HG02623 (cell line): Measurements from ENCODE around the gene AJUBA.
"Not testable (repeated sequence)": the region's sequence is repeated elsewhere in the genome, so short reads cannot be mapped to it uniquely, and the experiment has no call there.

Source experiments
- ATAC-seq: cut with Tn5 transposase; IDR thresholded peaks from one replicate; pipeline ENCODE4 v1.9.1; 2021; ENCODE audit warnings: moderate library complexity; ENCODE audit not compliant: unreplicated experiment

The AJUBA gene

DNA sequence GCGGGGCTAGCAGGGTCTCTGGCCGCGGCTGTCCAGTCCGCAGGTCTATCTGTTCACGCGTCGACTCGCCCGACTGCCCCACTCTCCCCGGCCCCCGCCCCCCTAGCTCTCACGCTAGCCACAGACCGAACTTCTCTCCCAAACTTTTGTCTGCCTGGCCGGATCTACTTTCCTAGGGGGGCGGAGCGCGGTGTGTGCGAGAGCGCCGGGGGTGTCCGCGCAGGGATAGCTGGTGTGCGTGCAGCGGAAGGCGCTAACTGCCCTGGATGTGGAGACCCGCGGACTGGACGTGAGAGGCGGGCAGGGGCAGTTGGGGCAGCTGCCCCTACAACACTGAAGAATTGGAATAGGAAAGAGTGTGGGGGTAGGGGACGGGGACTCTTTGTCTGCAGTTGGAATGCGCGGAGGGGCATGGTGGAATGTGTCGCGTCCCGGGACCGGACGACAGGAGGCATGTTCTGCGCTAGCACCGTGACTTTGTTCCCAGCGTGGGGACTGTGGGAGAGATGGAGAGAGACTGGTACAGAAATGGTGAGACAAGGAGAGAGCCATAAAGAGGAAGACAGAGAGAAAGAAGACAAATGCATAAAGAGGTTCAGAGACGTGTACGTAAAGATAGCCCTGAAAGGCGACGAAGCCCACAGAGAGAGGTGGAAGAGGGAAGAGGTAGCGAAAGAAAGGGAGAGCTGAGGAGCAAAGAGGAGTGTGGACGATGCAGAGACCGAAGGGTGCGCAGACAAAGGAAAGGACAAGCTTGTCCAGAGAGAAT lies at the start of gene AJUBA:
Gene AJUBA, minus strand, starts transcription at position 75 of the 769 bp plus-strand sequence. CDS start 285 bp downstream, outside the sequence.
- no peak for ATAC-seq

DNA sequence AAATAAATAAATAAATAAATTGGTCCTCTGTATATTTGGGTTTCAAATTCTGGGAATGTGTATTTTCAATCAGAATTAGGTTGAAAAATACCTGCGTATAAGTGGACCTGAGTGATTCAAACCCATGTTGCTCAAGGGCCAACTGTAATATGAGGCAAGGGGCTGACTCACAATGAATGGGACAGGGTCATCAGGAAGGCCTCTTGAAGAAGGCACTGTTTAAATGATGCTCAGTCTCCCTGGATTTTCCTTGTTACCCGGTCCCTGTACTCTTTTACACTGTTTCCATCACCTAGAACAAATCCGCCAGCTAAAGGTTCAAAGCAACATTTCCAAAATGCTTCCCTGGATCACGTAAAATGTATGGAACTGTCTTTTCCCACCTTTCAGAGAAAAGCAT lies 48.6 kb upstream of the AJUBA start:
- ATAC-seq, result no peak

DNA sequence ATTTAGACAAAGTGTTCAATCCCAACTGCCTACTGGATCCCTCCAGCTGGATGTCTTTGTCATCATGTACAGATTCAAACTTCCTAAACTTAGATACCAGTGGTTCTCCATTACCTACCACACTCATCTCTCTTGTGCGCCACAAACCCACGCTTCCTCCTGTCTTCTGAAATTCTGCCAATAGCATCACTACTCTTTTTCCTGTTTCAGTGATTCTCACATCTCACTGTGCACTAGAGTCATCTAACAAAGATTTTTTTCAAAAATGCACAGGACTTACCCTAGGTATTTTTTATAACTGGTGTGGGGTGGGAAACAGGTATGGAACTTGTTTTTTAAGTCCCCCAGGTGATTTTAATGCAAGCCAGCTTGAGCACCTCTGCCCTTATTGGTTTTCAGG lies 46.4 kb upstream of the AJUBA start:
- no peak for ATAC-seq

DNA sequence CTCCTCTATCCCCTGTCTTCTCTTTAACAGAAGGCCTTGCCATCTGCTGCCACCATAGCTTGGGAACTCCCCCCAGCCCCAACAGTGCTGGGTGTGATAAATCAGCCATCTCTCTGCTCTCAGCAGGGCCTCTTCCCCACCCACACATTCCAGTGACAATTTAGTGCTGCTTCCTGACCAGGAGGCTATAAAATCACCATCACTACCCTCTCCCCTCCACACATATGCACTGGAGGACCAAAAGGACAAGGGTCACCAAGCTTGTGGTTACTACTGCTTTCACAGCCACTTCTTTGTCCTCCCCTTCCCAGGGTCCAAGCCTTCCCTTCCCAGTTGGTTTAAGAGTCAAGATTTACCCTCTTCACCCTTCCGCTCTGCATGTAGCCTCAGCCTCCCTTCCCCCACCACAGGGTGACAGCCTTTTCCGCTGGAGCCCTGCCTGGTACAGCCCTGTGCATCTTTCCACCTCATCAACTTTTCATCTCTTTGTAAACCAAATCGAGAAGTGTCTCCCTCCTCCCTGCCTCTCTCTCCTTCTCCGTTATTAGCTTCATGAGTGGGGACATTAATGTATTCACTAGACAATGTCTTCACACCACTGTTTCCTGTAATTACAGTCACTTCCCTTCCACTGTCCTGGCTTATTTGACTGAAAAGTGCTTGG lies 42.9 kb upstream of the AJUBA start:
- no peak for ATAC-seq

DNA sequence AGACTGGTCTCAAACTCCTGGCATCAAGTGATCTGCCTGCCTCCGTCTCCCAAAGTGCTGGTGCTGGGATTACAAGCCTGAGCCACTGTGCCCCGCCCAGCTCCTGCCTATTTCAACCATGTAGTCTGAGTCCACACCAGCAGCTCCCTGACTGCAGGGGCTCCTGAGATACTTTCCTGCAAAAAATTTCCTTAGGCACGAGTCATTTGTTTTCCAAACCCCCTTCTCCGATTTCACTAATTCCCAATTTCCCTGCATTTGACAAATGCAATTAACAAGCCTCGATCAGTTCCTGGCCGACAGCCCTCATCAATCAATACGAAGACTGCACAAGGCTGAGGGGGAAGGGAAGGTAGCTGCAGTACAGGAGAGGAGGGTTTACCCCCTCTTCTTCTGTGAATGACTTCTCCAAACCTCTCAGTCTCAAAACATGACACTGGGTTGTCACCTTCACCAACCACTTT lies 42.3 kb upstream of the AJUBA start:
- no peak for ATAC-seq

DNA sequence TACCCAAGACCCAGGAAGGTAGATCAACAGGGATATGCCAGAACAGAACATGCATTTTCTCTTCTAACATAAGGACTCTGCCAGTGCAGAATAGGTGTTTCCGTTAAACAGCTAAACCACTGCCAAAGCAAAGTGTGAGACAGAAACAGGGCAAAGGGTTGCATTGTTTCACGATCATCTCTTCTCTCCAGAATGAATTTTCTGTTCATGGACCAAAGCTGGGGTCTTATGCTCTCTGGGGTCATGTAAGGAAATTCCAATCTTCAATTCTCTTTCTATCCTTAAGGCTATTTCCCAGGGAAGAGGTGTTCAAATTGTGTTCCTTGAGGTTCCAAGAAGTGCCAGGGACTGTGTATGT lies 41.4 kb upstream of the AJUBA start:
- ATAC-seq, result no peak

DNA sequence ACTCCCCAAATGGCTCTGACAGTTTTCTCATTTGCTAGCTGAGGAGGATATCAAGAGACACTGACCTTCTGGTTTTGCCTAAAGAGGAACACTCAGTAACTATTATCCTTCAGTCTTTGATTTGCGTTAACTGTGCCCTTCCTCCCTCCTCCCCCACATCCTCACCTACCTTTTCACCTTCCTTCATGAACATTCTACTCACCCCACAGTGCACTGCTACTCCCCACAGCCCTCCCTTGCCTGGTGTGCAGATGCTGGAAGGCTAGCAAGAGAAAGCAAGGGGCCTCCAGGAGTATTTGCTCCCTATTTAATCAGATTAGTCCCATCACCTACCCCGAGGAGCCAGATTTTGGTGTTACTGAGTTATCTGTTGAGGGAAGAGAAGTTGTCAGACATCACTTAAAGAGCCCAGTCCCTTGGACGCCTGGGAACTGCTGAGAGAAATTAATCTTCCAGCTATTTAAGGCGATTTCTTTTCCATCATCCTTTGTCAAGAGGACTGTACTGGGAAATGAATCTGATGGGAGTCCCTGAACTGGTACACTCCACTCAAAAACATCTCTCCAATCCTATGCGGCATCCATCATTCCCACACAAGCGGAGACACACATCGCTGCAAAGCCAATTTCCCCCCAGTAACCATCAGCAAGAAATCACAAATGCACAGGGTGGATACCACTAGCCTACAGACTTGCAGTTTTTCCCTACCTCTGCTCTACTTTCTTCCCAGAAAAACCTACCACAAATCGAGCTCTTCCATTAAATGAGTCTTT lies 40.9 kb upstream of the AJUBA start:
- ATAC-seq, result no peak

DNA sequence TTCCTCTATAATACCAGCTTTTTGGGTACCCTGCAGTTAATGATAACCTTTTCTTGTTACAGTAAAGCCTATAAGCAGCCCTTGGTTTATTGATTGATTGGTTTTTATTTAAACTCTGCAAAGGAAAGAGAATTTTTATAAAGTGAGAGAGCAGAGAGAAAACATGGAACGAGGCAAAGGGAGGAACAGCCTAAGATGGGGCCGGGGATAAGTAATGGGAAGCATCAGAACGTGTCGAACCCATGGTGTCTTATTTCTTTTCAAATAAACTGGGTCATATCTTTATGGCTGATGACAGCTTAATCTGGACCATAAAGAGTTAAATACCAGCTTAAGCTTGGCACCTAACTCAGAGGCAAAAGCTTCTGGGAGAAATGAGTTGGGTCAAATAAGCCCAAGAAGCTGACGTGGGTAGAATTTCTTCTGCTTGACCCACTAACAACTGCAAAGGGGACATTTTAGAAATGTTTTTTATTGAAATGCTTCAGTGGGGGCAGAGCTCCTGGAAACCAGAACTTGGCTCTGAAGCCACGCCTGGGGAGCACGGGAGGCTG lies 39.6 kb upstream of the AJUBA start:
- no peak for ATAC-seq

DNA sequence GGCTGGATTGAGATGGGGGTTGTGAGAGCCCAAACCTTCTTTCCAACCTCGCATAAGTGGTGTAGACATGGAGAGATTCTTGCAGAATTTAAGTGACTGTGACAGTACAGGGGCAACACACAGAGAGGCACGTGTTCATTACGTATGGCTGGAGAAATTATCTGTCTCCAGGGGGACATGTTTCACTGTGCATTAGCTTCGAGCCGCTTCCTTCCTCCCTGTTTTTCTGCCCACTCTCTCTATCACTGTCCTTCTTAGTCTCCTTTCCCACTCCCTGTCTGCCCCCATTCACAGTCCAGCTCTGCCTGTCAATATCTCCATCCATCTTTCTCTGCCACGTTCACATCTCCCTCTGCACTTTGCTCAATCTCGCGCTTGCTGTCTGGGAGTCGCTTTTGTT lies 39.1 kb upstream of the AJUBA start:
- ATAC-seq, result no peak

DNA sequence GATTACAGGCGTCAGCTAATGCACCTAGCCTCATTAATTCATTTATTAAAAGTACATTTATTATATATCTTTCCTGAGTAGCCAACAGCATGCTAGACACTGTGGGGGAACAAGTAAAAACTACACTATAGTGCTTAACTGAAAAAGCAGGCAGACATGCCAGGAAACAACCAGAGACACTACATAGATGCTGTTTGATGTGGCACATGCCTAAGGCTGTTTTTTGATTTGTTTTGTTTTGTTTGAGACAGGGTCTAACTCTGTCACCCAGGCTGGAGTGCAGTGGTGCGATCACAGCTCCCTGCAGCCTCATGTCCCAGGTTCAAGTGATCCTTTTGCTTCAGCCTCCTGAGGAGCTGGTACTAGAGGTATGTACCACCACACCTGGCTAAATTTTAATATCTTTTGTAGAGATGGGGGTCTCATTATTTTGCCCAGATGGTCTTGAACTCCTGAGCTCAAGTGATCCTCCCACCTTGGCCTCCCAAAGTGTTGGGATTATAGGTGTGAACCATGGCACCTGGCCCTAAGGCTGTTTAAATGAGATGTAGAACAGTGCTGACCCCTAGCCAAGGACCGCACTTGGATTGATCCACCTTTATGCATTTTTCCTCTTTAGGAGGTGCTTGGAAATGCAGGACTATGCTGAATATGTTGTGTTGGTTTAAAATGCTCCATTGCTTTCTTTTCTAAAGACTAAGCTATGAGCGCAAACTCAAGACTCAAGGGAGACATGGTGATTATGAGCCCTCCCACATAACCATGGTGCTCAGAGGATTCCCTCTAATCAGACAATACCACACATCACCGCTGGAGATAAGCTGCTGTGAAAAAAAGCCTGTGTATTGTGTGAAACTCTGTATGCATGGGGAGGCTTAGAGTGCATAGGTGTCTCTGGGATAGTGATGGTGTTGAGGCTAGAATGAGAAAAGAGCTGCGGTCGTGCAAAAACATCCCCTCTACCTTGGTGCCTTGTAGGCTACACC lies 38.1 kb upstream of the AJUBA start:
- no peak for ATAC-seq

DNA sequence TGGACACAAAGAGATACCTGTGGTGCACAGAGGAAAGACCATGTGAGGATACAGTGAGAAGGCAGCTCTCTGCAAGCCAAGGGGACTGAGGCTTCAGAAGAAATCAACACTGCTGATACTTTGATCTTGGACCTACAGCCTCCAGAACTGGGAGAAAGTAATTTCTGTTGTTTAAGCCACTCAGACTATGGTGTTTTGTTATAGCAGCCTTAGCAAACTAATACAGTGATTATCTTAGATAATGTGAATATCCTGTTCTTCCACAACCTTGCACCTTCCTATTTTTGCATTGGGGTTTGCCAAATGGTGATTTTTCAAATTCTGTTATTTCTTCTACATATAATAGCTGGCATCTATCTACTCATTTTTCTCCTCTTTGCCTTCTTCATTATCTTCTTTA lies 35.8 kb upstream of the AJUBA start:
- no peak for ATAC-seq

DNA sequence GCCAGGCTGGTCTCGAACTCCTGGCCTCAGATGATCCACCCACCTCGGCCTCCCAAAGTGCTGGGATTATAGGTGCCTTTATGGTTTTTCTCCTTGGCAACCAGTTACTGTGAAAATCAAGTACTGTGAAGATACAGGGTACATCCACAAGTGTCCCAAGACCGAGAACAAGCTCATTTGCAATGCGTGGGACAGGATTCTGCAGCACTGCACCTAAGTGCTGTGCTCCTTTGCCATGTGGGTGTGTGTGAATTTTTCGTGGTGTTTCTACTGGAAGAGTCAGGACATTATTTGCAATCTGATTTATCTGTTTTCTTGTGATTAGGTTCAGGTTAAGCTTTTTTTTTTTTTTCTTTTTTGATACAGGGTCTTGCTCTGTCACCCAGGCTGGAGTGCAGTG lies 34.7 kb upstream of the AJUBA start:
- ATAC-seq, result no peak

DNA sequence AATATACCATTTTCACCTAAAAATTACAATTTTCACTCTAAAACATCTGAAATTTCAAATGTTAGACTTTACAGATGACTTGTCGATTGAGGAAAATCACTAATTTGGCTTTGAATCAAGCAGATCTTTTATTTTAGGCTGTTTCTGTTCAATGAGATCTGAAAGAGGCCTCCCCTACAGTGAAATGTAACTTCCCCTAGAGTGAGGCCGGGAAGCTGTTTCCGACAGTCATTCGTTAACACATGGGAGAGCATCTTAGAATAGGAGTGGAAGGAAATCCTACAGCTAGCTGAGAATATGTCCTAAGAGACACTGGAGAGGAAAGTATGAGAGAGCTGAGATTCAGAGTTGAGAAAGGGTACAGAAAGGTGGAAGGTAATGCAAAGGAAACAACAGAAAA lies 33.3 kb upstream of the AJUBA start:
- ATAC-seq, result no peak

DNA sequence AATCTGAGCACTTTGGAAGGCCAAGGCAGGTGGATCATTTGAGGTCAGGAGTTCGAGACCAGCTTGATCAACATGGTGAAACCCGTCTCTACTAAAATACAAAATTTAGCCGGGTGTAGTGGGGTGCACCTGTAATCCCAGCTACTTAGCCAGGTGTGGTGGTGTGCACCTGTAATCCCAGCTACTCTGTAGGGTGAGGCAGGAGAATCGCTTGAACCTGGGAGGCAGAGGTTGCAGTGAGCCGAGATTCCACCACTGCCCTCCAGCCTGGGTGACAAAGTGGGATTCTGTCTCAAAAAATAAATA lies 31.4 kb upstream of the AJUBA start:
- ATAC-seq, result not testable (repeated sequence)

DNA sequence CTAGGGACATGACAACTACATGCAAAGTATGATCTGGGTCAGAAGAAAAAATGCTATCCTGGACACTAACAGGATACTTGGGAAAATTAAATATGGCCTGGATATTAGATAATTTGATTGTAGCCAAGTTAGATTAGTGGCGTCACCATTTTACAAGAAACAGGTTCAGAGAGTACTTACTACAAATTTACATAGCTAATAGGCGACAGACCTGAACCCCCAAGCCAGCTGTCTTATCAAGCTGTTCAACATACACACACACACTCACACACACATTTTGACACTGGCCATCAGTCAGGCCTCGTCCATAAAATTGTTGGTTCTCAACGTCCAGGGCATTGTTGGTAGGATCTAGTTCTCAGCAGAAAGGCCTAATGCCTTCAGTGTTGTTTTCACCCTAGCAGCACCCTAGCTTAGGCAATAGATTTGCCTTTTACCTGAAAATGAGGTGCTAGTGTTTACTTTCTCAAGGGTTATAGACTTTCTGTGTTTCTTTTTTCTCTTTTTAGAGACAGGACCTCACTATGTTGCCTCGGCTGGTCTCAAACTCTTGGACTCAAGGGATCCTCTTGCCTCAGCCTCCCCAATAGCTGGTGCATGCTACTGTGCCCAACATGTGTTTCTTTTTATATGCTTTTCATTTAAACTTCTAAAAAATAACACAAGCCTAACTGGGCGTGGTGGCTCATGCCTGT lies 30.9 kb upstream of the AJUBA start:
- ATAC-seq, result no peak

DNA sequence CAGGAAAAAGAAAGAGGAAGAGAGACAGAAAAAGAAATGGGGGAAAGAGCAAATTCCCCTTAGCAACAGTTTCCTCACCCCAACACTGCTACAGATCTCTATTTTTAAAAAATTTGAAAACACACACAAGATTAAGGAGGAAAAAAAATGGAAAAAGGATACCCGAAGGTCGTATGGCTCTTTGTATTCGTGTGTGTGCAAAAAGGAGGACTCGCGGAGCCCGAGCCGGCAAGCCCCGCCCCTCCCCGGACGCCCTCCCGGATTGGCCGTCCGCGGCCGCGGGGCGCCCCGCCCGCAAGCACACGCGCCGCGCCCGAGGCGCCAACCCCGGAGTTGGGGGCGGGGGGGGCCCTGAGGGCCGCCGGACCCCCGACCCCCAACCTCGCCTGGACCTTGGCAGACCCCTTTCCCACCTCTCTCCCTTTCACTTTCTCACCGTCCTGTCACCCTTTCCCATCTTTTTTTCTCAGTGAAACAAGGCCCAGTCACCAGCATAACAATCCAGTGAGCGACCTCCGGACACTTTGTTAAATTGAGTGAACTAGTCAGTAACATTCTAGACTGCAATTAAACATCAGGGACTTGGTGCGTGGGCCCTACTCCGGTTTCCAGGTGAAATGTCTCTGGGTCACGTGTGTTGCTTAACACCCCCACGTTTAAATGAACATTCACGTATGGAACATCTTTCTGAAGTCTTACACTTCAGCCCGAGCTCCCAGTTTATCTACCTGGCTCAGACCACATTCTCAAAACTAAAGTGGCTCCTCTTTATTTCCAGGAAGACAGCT lies 27.8 kb upstream of the AJUBA start, which contains the start of gene C14orf93:
Gene C14orf93, minus strand, starts transcription at position 205 of the 788 bp plus-strand sequence. CDS start 11,120 bp downstream, outside the sequence.
- ATAC-seq, result no peak

DNA sequence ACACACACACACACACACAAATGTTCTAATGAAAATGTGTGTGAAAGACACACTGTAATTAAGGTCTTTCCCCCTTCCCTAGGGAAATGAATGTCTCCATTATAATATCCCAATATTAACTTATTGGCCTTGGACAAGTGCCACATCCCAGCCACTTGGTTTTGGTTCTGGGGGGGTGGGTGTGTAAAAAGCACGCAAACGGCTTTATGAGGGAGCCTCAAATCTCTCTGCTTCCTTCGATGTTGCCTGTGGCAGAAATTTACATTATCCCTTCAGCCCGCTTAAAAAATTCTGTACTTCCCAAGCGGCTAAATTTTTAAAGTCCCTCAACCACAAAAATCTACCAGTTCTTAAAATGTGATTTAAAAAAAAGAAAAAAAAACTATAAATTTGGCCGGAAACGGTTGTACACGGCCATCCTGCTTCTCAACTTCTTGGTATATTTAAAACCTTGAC lies 27.2 kb upstream of the AJUBA start:
- no peak for ATAC-seq

DNA sequence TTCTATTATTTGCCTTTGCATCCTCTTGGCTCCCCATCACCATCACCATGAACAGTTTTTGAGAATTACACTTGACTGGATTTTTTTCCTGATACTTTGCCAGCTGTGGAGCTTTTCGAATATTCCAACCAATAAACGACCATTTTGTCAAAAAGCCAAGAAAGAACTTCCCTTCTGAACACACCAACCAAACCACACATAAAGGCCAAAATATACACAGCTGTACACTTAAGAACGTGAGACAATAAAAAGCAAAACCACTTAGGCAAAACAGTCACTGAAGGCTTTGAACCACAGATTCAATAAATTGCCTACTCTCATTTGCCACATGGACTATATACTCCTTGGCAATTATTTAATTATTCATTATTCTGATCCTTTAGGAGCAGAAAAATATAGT lies 26.5 kb upstream of the AJUBA start:
- no peak for ATAC-seq
